ENCODE results near the gene IL11RA. TPM values are rescaled to one million over a fixed set of nuclear protein-coding genes. Genes with fewer than 3 reads are reported as not detected.

The IL11RA gene
- total RNA-seq, result 29.9 and 30.3 TPM in 2 replicates

GRCh38 chr9:34651876-34652601 is at the start of gene IL11RA:
Gene IL11RA, plus strand, starts transcription at chr9:34652185. Its CDS starts 3,033 bp downstream, at chr9:34655218.
- intact Hi-C loops (cut with micrococcal nuclease), result no loop called here
- H3K36me3 Mint-ChIP-seq (ENCODE audit: low read depth), result peaks cover 24% of the 10 kb centered on the region
- H3K27ac Mint-ChIP-seq, result peak within 1 kb of the TSS; percentile 43
- no peak for DNase-seq (ENCODE audit: low spot score)
- H3K4me1 Mint-ChIP-seq (ENCODE audit: low read depth), result peaks cover 36% of the 10 kb centered on the region
- H3K9me3 Mint-ChIP-seq, result no peaks in the 10 kb centered on the region
- no peak within 1 kb of the TSS for H3K4me3 Mint-ChIP-seq
- H3K27me3 Mint-ChIP-seq (ENCODE audit: insufficient read depth), result no peaks in the 10 kb centered on the region

GRCh38 chr9:34603610-34604231 is 48.3 kb upstream of the IL11RA start:
- Mint-ChIP-seq H3K9me3 (no peaks in the 10 kb centered on the region), H3K27ac (no peak overlapping the region), H3K36me3 (ENCODE audit: low read depth) (no peaks in the 10 kb centered on the region), H3K4me3 (no peak overlapping the region), H3K27me3 (ENCODE audit: insufficient read depth) (peaks cover 11% of the 10 kb centered on the region), H3K4me1 (ENCODE audit: low read depth) (no peaks in the 10 kb centered on the region)
- intact Hi-C loops (cut with micrococcal nuclease), result loop anchor here (1.0 to 5.0 kb wide), 5 partner anchors 34 to 103 kb away; partner anchors contain the start of genes ENHO and SIGMAR1
- DNase-seq (ENCODE audit: low spot score), result peak; percentile 68

GRCh38 chr9:34606190-34606589 is 45.8 kb upstream of the IL11RA start:
- DNase-seq (ENCODE audit: low spot score), result no peak
- intact Hi-C loops (cut with micrococcal nuclease), result no loop called here
- H3K27ac Mint-ChIP-seq, result no peak overlapping the region
- H3K4me3 Mint-ChIP-seq, result no peak overlapping the region
- H3K9me3 Mint-ChIP-seq, result no peaks in the 10 kb centered on the region
- H3K36me3 Mint-ChIP-seq (ENCODE audit: low read depth), result no peaks in the 10 kb centered on the region
- peaks cover 9% of the 10 kb centered on the region for H3K4me1 Mint-ChIP-seq (ENCODE audit: low read depth)
- H3K27me3 Mint-ChIP-seq (ENCODE audit: insufficient read depth), result peaks cover 11% of the 10 kb centered on the region

- intact Hi-C loops (cut with micrococcal nuclease), result no loop called here
- no peaks in the 10 kb centered on the region for H3K9me3 Mint-ChIP-seq
- DNase-seq (ENCODE audit: low spot score), result no peak
- peaks cover 13% of the 10 kb centered on the region for H3K4me1 Mint-ChIP-seq (ENCODE audit: low read depth)
- H3K27ac Mint-ChIP-seq, result no peak overlapping the region
- H3K4me3 Mint-ChIP-seq, result no peak overlapping the region
- H3K36me3 Mint-ChIP-seq (ENCODE audit: low read depth), result no peaks in the 10 kb centered on the region
- peaks cover 11% of the 10 kb centered on the region for H3K27me3 Mint-ChIP-seq (ENCODE audit: insufficient read depth)
These were observed 45.1 kb upstream of the IL11RA start for GRCh38 chr9:34606905-34607304.

- intact Hi-C loops (cut with micrococcal nuclease), result no loop called here
- Mint-ChIP-seq H3K4me1 (ENCODE audit: low read depth) (peaks cover 15% of the 10 kb centered on the region), H3K27ac (no peak overlapping the region), H3K9me3 (no peaks in the 10 kb centered on the region), H3K27me3 (ENCODE audit: insufficient read depth) (peaks cover 11% of the 10 kb centered on the region), H3K4me3 (no peak overlapping the region), H3K36me3 (ENCODE audit: low read depth) (no peaks in the 10 kb centered on the region)
- DNase-seq (ENCODE audit: low spot score), result no peak
These were observed 44.7 kb upstream of the IL11RA start for GRCh38 chr9:34607331-34607730.

GRCh38 chr9:34610434-34611206 is 41.4 kb upstream of the IL11RA start:
- peak overlapping the region; percentile 95 for H3K4me3 Mint-ChIP-seq
- H3K9me3 Mint-ChIP-seq, result no peaks in the 10 kb centered on the region
- intact Hi-C loops (cut with micrococcal nuclease), result loop anchor here (1.0 to 5.0 kb wide), 2 partner anchors 283 to 484 kb away; partner anchors contain the start of genes DCAF12, KIF24 and NUDT2
- H3K4me1 Mint-ChIP-seq (ENCODE audit: low read depth), result peaks cover 24% of the 10 kb centered on the region
- no peak for DNase-seq (ENCODE audit: low spot score)
- H3K36me3 Mint-ChIP-seq (ENCODE audit: low read depth), result peaks cover 7% of the 10 kb centered on the region
- H3K27me3 Mint-ChIP-seq (ENCODE audit: insufficient read depth), result no peaks in the 10 kb centered on the region
- H3K27ac Mint-ChIP-seq, result no peak overlapping the region

GRCh38 chr9:34611251-34611810 is 40.7 kb upstream of the IL11RA start:
- no peaks in the 10 kb centered on the region for H3K27me3 Mint-ChIP-seq (ENCODE audit: insufficient read depth)
- H3K9me3 Mint-ChIP-seq, result no peaks in the 10 kb centered on the region
- peak overlapping the region; percentile 96 for H3K27ac Mint-ChIP-seq
- peak overlapping the region; percentile 95 for H3K4me3 Mint-ChIP-seq
- H3K4me1 Mint-ChIP-seq (ENCODE audit: low read depth), result peaks cover 24% of the 10 kb centered on the region
- intact Hi-C loops (cut with micrococcal nuclease), result loop anchor here (1.0 to 5.0 kb wide), 2 partner anchors 284 to 485 kb away; partner anchors contain the start of genes DCAF12, KIF24 and NUDT2
- no peak for DNase-seq (ENCODE audit: low spot score)
- H3K36me3 Mint-ChIP-seq (ENCODE audit: low read depth), result peaks cover 11% of the 10 kb centered on the region

- intact Hi-C loops (cut with micrococcal nuclease), result loop anchor here (1.0 to 5.0 kb wide), 10 partner anchors 8 to 563 kb away; partner anchors contain the start of genes ARID3C, DCAF12, DCTN3 and DNAI1
- Mint-ChIP-seq H3K4me3 (peak within 1 kb of the TSS; percentile 95), H3K4me1 (ENCODE audit: low read depth) (peaks cover 24% of the 10 kb centered on the region), H3K36me3 (ENCODE audit: low read depth) (peaks cover 17% of the 10 kb centered on the region), H3K9me3 (no peaks in the 10 kb centered on the region), H3K27me3 (ENCODE audit: insufficient read depth) (no peaks in the 10 kb centered on the region), H3K27ac (peak within 1 kb of the TSS; percentile 96)
- DNase-seq (ENCODE audit: low spot score), result peak; percentile 84
These were observed 39.9 kb upstream of the IL11RA start, which contains the start of gene RPP25L for GRCh38 chr9:34611811-34612787. Gene RPP25L, minus strand, starts transcription at chr9:34612097. Its CDS starts 801 bp downstream, at chr9:34611296.

GRCh38 chr9:34612788-34613390 is 39.1 kb upstream of the IL11RA start:
- peak; percentile 55 for DNase-seq (ENCODE audit: low spot score)
- no peaks in the 10 kb centered on the region for H3K9me3 Mint-ChIP-seq
- no peaks in the 10 kb centered on the region for H3K27me3 Mint-ChIP-seq (ENCODE audit: insufficient read depth)
- H3K4me3 Mint-ChIP-seq, result peak overlapping the region; percentile 95
- peaks cover 17% of the 10 kb centered on the region for H3K36me3 Mint-ChIP-seq (ENCODE audit: low read depth)
- peak overlapping the region; percentile 81 for H3K27ac Mint-ChIP-seq
- intact Hi-C loops (cut with micrococcal nuclease), result loop anchor here (1.0 to 5.0 kb wide), 9 partner anchors 7 to 564 kb away; partner anchors contain the start of genes ARID3C, DCTN3, DNAI1 and FAM219A
- peaks cover 24% of the 10 kb centered on the region for H3K4me1 Mint-ChIP-seq (ENCODE audit: low read depth)

GRCh38 chr9:34615132-34615531 is 36.9 kb upstream of the IL11RA start:
- intact Hi-C loops (cut with micrococcal nuclease), result no loop called here
- H3K9me3 Mint-ChIP-seq, result no peaks in the 10 kb centered on the region
- no peak overlapping the region for H3K4me3 Mint-ChIP-seq
- H3K27ac Mint-ChIP-seq, result no peak overlapping the region
- H3K36me3 Mint-ChIP-seq (ENCODE audit: low read depth), result peaks cover 24% of the 10 kb centered on the region
- no peak for DNase-seq (ENCODE audit: low spot score)
- no peaks in the 10 kb centered on the region for H3K27me3 Mint-ChIP-seq (ENCODE audit: insufficient read depth)
- H3K4me1 Mint-ChIP-seq (ENCODE audit: low read depth), result peaks cover 41% of the 10 kb centered on the region

Data from activated T-helper 1 cell treated with anti-CD3 and anti-CD28 coated beads, Interleukin-12 subunit alpha, Interleukin-12 subunit beta, Interleukin-2, Interleukin-4 antibody, amounts not matched to agents 30 ng/mL and 10 ng/mL and 1 ng/mL, durations not matched to agents 14 hours and 24 hours and 36 hours (primary cell).